Kidney epithelial cell (primary cell): ENCODE measurements around the gene VILL. TPM values are rescaled to one million over a fixed set of nuclear protein-coding genes. Genes with fewer than 3 reads are reported as not detected.

Experiments used
- DNase-seq: peaks from one replicate; pipeline ENCODE4 v3.0.0-alpha.2; 2010; ENCODE audit warnings: low read depth
- H3K27me3 ChIP-seq: 2 replicates; pipeline ENCODE4 v1.6.0; 2011; ENCODE audit warnings: low read length; ENCODE audit not compliant: control insufficient read depth, insufficient read depth
- H3K36me3 ChIP-seq: 2 replicates; pipeline ENCODE4 v1.5.1; 2011; ENCODE audit warnings: low read length; ENCODE audit not compliant: control insufficient read depth, insufficient read depth
- H3K4me3 ChIP-seq: 2 replicates; pipeline ENCODE4 v1.5.1; 2011; ENCODE audit warnings: low read depth, mild to moderate bottlenecking, control low read depth, low read length
- CTCF ChIP-seq: IDR thresholded peaks from 2 replicates; pipeline ENCODE4 v1.5.1; 2011; ENCODE audit warnings: mild to moderate bottlenecking, moderate library complexity, low read length, control low read depth, inconsistent platforms; ENCODE audit not compliant: insufficient read depth, poor library complexity, severe bottlenecking
- total RNA-seq: library from RNA; depleted of rRNA; stranded (reverse); fragments of >200 nt; gene quantifications from 2 replicates; pipeline ENCODE4 v1.2.3, GENCODE V29; 2015

The VILL gene
- total RNA-seq, 1 donor from 2014 or later: 7.8 TPM

- no peak for DNase-seq
- Histone ChIP-seq H3K27me3 (no peaks in the 10 kb centered on the region), H3K36me3 (no peaks in the 10 kb centered on the region), H3K4me3 (no peak overlapping the region)
- no peak for TF ChIP-seq CTCF
Measured at GRCh38 chr3:37993460-37993819, 2.9 kb downstream of the VILL start.

DNA sequence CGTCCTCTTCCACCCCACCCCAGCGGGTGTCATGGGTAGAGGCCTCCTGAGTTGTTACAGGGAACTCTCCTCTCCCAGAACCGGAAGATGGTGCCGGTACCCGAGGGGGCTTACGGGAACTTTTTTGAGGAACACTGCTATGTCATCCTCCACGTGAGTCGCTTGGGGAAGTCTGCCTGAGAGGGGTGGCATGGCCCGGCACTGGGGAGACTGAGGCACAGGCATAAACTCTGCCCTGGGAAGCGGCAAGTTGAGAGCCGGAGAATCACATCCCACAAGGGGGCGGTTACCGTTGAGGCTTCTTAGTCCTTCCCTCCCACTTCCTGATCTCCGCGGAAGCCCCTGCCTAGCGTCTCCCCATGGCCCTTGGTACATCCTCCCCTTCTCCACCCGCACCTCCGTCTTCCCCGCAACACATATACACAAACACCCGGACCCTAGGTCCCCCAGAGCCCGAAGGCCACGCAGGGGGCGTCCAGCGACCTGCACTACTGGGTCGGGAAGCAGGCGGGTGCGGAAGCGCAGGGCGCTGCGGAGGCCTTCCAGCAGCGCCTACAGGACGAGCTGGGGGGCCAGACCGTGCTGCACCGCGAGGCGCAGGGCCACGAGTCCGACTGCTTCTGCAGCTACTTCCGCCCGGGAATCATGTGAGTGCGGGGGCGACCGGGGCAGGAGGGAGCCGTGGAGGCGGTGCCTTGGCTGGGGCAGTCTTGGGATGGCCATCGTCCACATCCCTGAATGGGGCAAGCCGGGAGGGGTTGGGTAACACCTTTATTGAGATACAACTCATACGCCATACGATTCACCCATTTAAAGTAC, 3.4 kb downstream of the VILL start:
- Histone ChIP-seq H3K36me3 (no peaks in the 10 kb centered on the region), H3K4me3 (peak overlapping the region; percentile 48), H3K27me3 (no peaks in the 10 kb centered on the region)
- TF ChIP-seq CTCF: peak; percentile 17
- DNase-seq: peak; percentile 19

GRCh38 chr3:37994639-37994972, 4.0 kb downstream of the VILL start:
- DNase-seq: no peak
- Histone ChIP-seq H3K4me3 (peak overlapping the region; percentile 48), H3K36me3 (no peaks in the 10 kb centered on the region), H3K27me3 (no peaks in the 10 kb centered on the region)
- no peak for TF ChIP-seq CTCF

DNA sequence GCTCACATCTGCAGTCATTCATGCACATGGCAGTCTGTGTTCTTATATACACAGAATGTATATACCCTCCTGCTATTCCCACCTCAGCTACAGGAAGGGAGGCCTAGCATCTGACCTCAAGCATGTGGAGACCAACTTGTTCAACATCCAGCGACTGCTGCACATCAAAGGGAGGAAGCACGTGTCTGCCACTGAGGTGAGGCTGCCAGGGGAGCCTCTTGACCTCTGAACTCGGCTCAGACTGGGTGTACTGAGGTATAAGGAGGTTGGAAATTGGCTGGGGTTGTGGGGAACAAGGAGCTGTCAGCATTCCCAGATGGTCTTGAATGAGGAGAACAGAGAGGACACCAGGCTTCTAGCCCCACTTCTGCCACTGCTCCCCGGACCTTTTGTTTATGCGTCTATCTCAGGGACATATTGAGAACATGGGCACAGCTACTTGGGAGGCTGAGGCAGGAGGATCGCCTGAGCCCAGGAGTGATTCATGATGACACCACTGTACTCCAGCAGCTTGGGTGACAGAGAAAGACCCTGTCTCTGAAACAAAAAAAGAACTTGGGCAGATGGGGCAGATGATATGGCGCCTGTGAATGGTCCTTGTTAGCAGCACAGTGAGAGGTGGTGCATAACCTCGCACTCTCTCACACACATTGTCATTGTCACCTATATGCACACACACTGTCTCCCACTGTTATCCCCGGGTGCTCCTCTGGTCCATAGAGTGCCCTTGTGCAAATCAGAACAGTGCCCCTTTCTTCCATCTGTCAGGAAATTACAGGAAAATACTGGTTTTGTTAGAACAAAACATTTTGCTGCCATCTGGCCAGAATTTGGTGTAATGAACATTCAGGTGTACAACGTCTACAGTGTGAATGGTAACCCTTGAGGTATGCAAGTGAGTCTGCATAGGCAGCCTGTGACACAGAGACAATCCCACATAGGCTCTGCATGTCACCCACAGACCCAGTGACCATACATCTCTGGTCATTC, 5.4 kb downstream of the VILL start:
- Histone ChIP-seq H3K36me3 (no peaks in the 10 kb centered on the region), H3K4me3 (no peak overlapping the region), H3K27me3 (no peaks in the 10 kb centered on the region)
- no peak for DNase-seq
- TF ChIP-seq CTCF: no peak

- DNase-seq: peak; percentile 18
- H3K36me3 ChIP-seq: no peaks in the 10 kb centered on the region
- H3K27me3 ChIP-seq: no peaks in the 10 kb centered on the region
- no peak overlapping the region for H3K4me3 ChIP-seq
- peak; percentile 91 for TF ChIP-seq CTCF
Measured at GRCh38 chr3:37996785-37997301, 6.3 kb downstream of the VILL start.
